Effector memory CD4-positive, alpha-beta T cell (primary cell): Measurements from ENCODE around the gene GPS1.

Experiments
- DNase-seq, 3 donors: peaks; one replicate each; pipeline ENCODE4 v3.0.0-alpha.2; 2020
- H3K27ac ChIP-seq: 2 replicates; pipeline ENCODE4 v1.7.0; 2013; ENCODE audit warnings: mild to moderate bottlenecking, low read length, moderate library complexity; ENCODE audit not compliant: insufficient read depth, poor library complexity, severe bottlenecking
- H3K27me3 ChIP-seq: replicated peaks from 2 replicates; pipeline ENCODE4 v1.7.0; 2013; ENCODE audit warnings: mild to moderate bottlenecking, low read length; ENCODE audit not compliant: insufficient read depth, control insufficient read depth, poor library complexity, severe bottlenecking
- H3K36me3 ChIP-seq: 2 replicates; pipeline ENCODE4 v1.7.0; 2013; ENCODE audit warnings: mild to moderate bottlenecking, low read length, moderate library complexity; ENCODE audit not compliant: control insufficient read depth, insufficient read depth
- H3K4me1 ChIP-seq: 2 replicates; pipeline ENCODE4 v1.7.0; 2013; ENCODE audit warnings: low read length, mild to moderate bottlenecking; ENCODE audit not compliant: control insufficient read depth, insufficient read depth, poor library complexity, severe bottlenecking
- H3K4me3 ChIP-seq: 2 replicates; pipeline ENCODE4 v1.7.0; 2013; ENCODE audit warnings: low read length, low read depth, mild to moderate bottlenecking; ENCODE audit not compliant: insufficient read depth, poor library complexity, severe bottlenecking
- H3K9me3 ChIP-seq: 2 replicates; pipeline ENCODE4 v1.7.0; 2013; ENCODE audit warnings: mild to moderate bottlenecking, low read length, moderate library complexity; ENCODE audit not compliant: control insufficient read depth

GPS1 gene

DNA sequence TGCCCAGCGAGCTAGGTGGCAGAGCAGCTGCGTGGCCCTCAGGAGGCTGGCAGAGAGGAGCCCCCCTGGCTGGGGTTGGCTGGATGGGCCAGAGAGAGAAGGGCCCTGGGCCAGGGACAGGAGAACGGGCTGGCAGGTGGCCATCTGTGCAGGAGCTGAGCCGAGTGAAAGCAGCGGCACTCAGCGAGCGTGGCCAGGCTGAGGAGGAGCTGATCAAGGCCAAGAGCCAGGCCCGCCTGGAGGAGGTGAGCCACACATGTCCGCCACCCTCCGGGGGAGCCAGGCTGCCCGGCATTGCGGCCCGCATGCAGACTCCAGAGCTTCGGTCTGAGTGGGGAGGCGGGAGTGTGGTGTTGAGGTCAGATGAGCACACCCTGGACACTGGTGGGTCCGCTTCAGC lies 22.3 kb upstream of the GPS1 start:
- no peak overlapping the region for H3K4me3 ChIP-seq
- H3K9me3 ChIP-seq = no peaks in the 10 kb centered on the region
- H3K27ac ChIP-seq = no peak overlapping the region
- peaks cover 14% of the 10 kb centered on the region for H3K4me1 ChIP-seq
- no peak for DNase-seq
- no peaks in the 10 kb centered on the region for H3K36me3 ChIP-seq
- no peaks in the 10 kb centered on the region for H3K27me3 ChIP-seq

DNA sequence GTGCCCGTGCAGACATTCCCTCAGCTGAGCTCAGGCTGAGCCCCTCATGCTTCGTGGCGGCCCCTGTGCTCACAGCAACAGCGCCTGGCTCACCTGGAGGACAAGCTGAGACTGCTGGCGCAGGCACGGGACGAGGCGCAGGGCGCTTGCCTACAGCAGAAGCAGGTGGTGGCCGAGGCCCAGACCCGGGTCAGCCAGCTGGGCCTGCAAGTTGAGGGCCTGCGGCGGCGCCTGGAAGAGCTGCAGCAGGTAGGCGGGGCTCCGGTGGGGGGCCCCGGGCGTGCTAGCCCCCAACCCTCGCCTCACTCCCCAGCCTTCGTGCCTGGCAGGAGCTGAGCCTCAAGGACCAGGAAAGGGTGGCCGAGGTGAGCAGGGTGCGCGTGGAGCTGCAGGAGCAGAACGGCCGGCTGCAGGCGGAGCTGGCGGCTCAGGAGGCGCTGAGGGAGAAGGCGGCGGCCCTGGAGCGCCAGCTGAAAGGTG lies 21.7 kb upstream of the GPS1 start:
- no peak for DNase-seq
- H3K27ac ChIP-seq = peak overlapping the region; percentile 28
- H3K4me3 ChIP-seq = peak overlapping the region; percentile 57
- no peaks in the 10 kb centered on the region for H3K27me3 ChIP-seq
- H3K36me3 ChIP-seq = no peaks in the 10 kb centered on the region
- H3K4me1 ChIP-seq = peaks cover 13% of the 10 kb centered on the region
- no peaks in the 10 kb centered on the region for H3K9me3 ChIP-seq

DNA sequence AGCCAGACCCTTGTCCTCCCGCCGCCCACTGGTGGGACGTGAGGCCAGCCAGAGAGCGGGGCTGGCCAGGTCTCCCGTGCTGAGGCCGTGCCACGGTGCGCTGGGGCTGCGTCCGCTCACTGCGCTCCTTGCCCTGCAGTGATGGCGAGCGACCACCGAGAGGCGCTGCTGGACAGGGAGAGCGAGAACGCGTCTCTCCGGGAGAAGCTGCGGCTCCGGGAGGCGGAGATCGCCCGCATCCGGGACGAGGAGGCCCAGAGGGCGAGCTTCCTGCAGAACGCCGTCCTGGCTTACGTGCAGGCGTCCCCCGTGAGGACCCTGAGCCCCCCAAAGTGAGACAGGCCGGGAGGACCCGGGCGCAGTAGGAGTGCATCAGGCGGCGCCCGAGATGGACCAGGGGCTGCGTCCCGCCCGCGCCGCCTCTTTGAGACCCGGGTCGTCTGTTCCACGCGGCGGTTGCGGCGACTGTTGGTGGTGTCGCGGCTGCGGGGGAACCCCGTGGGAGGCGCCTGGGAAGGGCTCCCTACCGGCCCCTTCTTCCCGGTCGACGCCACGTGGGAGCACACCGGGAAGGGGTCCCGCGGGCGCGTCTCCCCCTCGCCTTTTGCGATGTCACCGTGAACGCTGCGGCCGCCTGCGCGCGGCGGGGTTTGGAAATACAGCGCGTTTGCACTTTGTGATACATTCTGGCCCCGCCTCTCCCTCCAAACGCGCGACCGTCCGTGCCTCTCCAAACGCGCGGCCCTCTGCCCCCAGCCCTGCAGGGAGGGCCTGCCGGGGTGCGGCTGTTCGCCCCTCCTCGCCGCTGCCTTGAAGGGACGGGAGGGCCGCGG lies 21.0 kb upstream of the GPS1 start:
- H3K9me3 ChIP-seq = no peaks in the 10 kb centered on the region
- peak overlapping the region; percentile 57 for H3K4me3 ChIP-seq

DNA sequence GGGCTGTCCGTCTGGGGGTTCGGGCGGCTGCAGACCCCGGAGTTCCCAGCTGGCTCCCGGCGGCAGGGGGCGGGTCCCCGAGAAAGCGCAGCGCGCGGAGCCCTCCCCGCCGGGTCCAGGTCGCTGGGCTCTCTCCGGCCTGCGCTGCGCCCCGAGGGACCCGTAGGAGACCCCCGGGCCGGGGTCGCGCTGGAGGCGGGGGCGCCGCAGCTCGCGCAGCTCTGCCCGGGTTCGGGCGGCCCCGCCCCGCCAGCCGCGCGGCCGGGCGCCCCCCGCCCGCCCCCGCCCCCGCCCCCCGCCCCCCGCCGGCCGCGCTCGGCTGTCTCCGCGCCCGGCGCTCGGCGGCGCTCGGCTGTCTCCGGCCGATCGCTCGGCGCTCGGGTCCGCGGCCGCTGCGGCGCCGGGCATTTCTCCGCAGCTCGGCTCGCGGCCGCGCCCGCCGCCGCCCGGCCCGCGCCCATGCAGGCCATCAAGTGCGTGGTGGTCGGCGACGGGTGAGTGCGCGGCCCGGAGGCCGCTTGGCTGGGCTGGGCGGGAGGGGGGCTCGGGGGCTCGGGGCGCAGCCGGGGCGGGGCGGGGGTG lies 20.3 kb upstream of the GPS1 start, which contains the start of gene RAC3:
Gene RAC3 (plus strand): TSS at position 376 of the 582 bp plus-strand sequence. CDS start 84 bp downstream, at position 460.
- no peaks in the 10 kb centered on the region for H3K27me3 ChIP-seq
- peak within 1 kb of the TSS; percentile 57 for H3K4me3 ChIP-seq
- DNase-seq = no peak
- peak within 1 kb of the TSS; percentile 28 for H3K27ac ChIP-seq
- no peaks in the 10 kb centered on the region for H3K9me3 ChIP-seq
- peaks cover 23% of the 10 kb centered on the region for H3K4me1 ChIP-seq
- H3K36me3 ChIP-seq = no peaks in the 10 kb centered on the region

More for the DNA sequence above, 21.0 kb upstream of the GPS1 start:
- Histone ChIP-seq H3K27me3 (no peaks in the 10 kb centered on the region), H3K4me1 (peaks cover 15% of the 10 kb centered on the region), H3K36me3 (no peaks in the 10 kb centered on the region), H3K27ac (peak overlapping the region; percentile 28)
- DNase-seq = peak; percentile 67 to 73 (median 68)

DNA sequence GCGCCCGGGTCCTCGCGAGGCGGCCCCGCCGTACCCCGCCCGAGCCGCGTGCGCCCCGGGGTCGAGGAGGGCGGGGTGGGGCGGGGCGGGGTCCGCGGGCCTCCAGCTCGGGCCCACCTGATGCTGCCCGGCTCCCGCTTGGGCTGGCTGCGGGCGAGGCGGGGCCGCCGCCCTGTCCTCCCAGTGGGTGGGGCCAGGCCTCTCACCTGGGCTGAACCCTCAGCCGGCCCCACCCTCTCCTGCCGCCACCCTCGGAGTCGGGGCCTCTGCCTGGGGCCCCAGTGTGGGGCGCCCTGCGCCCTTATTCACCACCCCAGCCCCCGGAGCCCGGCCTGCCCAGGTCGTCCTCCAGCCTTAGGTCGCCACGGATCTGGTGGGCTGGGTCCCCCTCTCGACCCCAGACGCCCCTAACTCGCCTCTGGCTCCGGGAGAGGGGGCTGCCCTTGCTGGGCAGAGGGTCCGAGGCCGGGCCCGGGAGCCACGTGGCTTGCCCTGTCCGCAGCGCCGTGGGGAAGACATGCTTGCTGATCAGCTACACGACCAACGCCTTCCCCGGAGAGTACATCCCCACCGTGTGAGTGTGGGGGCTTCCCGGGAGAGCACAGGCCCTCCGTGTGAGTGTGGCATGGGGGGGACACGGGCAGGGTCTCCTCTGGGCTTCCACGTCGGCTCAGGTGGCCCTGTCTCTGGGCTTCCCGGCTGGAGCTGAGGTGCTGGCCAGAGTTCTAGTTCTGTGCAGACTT lies 19.6 kb upstream of the GPS1 start:
- Histone ChIP-seq H3K4me1 (peaks cover 29% of the 10 kb centered on the region), H3K36me3 (no peaks in the 10 kb centered on the region), H3K27me3 (no peaks in the 10 kb centered on the region), H3K9me3 (no peaks in the 10 kb centered on the region), H3K27ac (no peak overlapping the region), H3K4me3 (peak overlapping the region; percentile 42)
- DNase-seq = peak in 2 of 3 donors; percentile 9 to 37

DNA sequence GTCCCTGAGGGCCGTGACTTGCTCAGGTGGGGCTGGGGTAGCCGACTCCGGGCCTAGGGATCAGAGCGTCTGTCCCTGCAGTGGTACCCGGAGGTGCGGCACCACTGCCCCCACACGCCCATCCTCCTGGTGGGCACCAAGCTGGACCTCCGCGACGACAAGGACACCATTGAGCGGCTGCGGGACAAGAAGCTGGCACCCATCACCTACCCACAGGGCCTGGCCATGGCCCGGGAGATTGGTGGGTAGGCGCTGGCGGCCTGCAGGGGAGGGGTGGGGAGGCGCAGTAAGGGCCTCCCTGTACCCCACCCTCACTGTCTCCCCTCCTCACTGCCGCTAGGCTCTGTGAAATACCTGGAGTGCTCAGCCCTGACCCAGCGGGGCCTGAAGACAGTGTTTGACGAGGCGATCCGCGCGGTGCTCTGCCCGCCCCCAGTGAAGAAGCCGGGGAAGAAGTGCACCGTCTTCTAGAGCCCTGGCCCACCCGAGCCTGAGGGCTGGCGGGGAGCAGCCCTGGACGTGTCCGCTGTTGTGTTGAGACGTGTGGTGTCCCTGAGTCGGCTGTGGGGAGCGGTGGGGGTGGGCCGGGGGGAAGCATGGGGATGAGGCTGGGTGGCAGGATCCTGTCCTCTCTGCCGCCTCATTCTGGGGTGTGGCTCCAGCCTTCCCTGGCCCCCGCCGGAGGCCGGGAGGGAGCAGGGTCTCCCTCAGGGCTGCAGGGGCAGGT lies 18.2 kb upstream of the GPS1 start:
- Histone ChIP-seq H3K4me1 (peaks cover 29% of the 10 kb centered on the region), H3K27me3 (no peaks in the 10 kb centered on the region), H3K4me3 (no peak overlapping the region), H3K9me3 (no peaks in the 10 kb centered on the region), H3K27ac (no peak overlapping the region), H3K36me3 (no peaks in the 10 kb centered on the region)
- no peak for DNase-seq

DNA sequence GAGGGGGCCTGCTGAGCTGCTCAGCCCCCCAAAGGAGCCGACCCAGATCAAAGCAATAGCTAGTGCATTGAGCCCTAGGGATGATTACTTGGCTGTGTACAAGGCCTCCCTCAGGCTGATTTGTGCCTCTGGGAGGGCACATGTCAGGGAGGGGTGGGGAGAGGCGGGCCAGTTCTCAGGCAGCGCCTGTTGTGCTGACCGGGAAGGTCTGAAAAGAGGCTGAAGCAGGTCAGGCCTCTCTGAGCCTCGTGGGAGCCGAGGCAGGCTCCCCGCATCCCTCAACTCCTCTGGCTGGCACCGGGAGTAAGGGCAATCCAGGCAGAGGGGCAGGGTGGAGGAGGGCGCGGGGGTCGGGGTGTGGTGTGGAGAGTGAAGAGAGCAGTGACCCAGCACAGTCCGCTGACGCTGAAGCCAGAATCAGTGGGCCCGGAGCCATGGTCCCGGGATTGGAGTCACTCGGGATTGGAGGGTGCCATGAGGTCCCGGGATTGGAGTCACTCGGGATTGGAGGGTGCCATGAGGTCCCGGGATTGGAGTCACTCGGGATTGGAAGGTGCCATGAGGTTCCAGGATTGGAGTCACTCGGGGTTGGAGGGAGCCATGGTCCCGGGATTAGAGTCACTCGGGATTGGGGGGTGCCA lies 17.2 kb upstream of the GPS1 start:
- no peaks in the 10 kb centered on the region for H3K9me3 ChIP-seq
- DNase-seq = no peak
- no peaks in the 10 kb centered on the region for H3K27me3 ChIP-seq
- no peak overlapping the region for H3K27ac ChIP-seq
- no peak overlapping the region for H3K4me3 ChIP-seq
- no peaks in the 10 kb centered on the region for H3K36me3 ChIP-seq
- H3K4me1 ChIP-seq = peaks cover 29% of the 10 kb centered on the region

DNA sequence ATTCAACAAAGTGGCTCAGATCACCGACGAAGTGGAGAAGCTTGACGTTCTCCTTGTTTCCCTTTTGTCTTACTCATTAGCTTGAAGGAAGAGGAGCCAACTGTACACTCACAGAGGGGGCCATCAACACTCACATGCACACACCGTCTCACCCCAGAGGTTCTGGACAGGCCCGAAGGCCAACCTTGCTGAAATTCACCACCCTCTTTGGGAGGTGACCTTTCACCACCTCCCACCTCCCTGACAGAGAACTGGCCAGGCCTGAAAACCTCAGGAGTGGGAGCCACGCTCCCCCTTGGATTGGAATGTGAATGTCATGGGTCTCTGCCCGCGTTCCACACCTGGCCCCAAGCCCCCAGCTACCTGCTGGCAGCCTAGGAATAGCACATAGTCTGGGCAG lies 16.2 kb upstream of the GPS1 start:
- H3K27me3 ChIP-seq = no peaks in the 10 kb centered on the region
- H3K4me3 ChIP-seq = no peak overlapping the region
- H3K27ac ChIP-seq = no peak overlapping the region
- DNase-seq = no peak
- H3K4me1 ChIP-seq = peaks cover 21% of the 10 kb centered on the region
- H3K36me3 ChIP-seq = no peaks in the 10 kb centered on the region
- no peaks in the 10 kb centered on the region for H3K9me3 ChIP-seq

DNA sequence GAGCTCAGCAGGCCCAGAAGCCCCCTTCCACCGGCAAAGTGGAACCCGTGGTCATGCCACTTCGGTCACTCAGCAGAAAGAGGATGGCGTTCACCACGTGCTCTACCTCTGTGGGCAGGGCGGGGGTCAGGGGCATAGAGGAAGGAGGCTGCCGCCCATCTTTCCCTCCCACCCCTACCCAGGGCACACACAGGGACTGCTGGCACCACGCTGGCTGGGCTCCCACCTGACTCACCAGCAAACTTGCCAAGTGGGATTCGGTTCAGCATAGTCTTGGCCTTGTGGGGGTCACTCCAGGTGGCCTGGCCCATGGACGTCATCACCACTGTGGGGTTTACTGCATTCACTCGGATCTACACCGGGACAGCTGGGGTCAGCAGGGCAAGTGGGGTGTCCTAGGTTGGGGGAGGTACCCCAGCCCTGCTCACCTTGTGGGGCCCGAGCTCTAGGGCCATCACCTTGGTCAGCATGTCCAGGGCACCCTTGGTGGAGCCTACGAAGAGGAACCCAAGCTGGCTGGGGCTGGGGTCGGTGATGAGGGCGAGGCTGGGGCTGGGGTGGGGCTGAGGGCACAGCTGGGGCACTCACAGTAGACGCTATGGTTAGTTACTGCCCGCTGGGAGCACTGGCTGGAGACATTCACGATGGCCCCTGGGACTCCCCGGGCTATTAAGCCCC lies 15.6 kb upstream of the GPS1 start:
- H3K4me1 ChIP-seq = peaks cover 20% of the 10 kb centered on the region
- no peak overlapping the region for H3K27ac ChIP-seq
- DNase-seq = no peak
- no peaks in the 10 kb centered on the region for H3K9me3 ChIP-seq
- no peak overlapping the region for H3K4me3 ChIP-seq
- no peaks in the 10 kb centered on the region for H3K27me3 ChIP-seq
- H3K36me3 ChIP-seq = no peaks in the 10 kb centered on the region
